BLaER1 treated with 17β-estradiol and CSF1 and Interleukin-3, amounts not matched to agents 10 nM and 100 nM (cell line): ENCODE results near the gene CNNM4.
A peak's percentile ranks its signal among the peaks of the same experiment; 100 is the strongest.

Source experiments
- H3K27ac ChIP-seq, 11 experiments: shearing (Covaris generic); formaldehyde crosslinking; 2 replicates each; pipeline ENCODE4 v1.8.1; 2022
- H3K27me3 ChIP-seq, 11 experiments: shearing (Covaris generic); formaldehyde crosslinking; 2 replicates each; pipeline ENCODE4 v1.8.1; 2022
- H3K36me3 ChIP-seq, 11 experiments: shearing (Covaris generic); formaldehyde crosslinking; 2 replicates each; pipeline ENCODE4 v1.8.1; 2022
- H3K4me1 ChIP-seq, 10 experiments: shearing (Covaris generic); formaldehyde crosslinking; 2 replicates each; pipeline ENCODE4 v1.8.1; 2022
- H3K4me2 ChIP-seq, 11 experiments: shearing (Covaris generic); formaldehyde crosslinking; 2 replicates each; pipeline ENCODE4 v1.8.1; 2022
- H3K4me3 ChIP-seq, 10 experiments: shearing (Covaris generic); formaldehyde crosslinking; 2 replicates each; pipeline ENCODE4 v1.8.1; 2022
- H3K9ac ChIP-seq, 11 experiments: shearing (Covaris generic); formaldehyde crosslinking; 2 replicates each; pipeline ENCODE4 v1.8.1; 2022
- H3K9me3 ChIP-seq, 11 experiments: shearing (Covaris generic); formaldehyde crosslinking; replicated peaks in 1 of 11; 2 replicates each; pipeline ENCODE4 v1.8.1; 2022
- H4K20me1 ChIP-seq, 11 experiments: shearing (Covaris generic); formaldehyde crosslinking; 2 replicates each; pipeline ENCODE4 v1.8.1; 2022
- Cebpa-rat ChIP-seq, 11 experiments: shearing (Covaris generic); IDR thresholded peaks; 2 replicates each; pipeline ENCODE4 v1.8.1; 2022

The CNNM4 gene

GRCh38 chr2:96835830-96836229 lies 75.1 kb downstream of the CNNM4 start:
- Histone ChIP-seq H3K4me3 (no peak overlapping the region), H4K20me1 (peaks cover 0 to 62% (median 26%) of the 10 kb centered on the region in 11 experiments; a peak in 17 of 22 replicates), H3K9ac (no peak overlapping the region), H3K27ac (no peak overlapping the region), H3K27me3 (no peaks in the 10 kb centered on the region; a peak in 1 of 22 replicates), H3K4me1 (peaks cover 37 to 64% (median 60%) of the 10 kb centered on the region in 10 experiments), H3K4me2 (no peak overlapping the region), H3K9me3 (no peaks in the 10 kb centered on the region), H3K36me3 (peaks cover 10 to 58% (median 37%) of the 10 kb centered on the region in 11 experiments; a peak in 18 of 22 replicates)
- TF ChIP-seq Cebpa-rat (IDR thresholded peaks at IDR 0.05) = no peak

- H3K27me3 ChIP-seq = no peaks in the 10 kb centered on the region; a peak in 1 of 22 replicates
- peak overlapping the region in 1 of 11 experiments; percentile 91; a peak in 1 of 22 replicates for H3K4me2 ChIP-seq
- H3K4me1 ChIP-seq = peaks cover 32 to 51% (median 48%) of the 10 kb centered on the region in 10 experiments
- H3K36me3 ChIP-seq = peaks cover 0 to 47% (median 25%) of the 10 kb centered on the region in 11 experiments; a peak in 13 of 22 replicates
- H3K27ac ChIP-seq = no peak overlapping the region
- H3K4me3 ChIP-seq = no peak overlapping the region
- H4K20me1 ChIP-seq = peaks cover 0 to 50% (median 11%) of the 10 kb centered on the region in 11 experiments; a peak in 16 of 22 replicates
- no peak overlapping the region for H3K9ac ChIP-seq
- H3K9me3 ChIP-seq = no peaks in the 10 kb centered on the region
- no peak for TF ChIP-seq Cebpa-rat (IDR thresholded peaks at IDR 0.05)
These were observed 76.9 kb downstream of the CNNM4 start for GRCh38 chr2:96837575-96837974.

GRCh38 chr2:96838345-96839292 lies 77.9 kb downstream of the CNNM4 start:
- Histone ChIP-seq H3K36me3 (peaks cover 0 to 44% (median 25%) of the 10 kb centered on the region in 11 experiments; a peak in 13 of 22 replicates), H3K9ac (peak overlapping the region in 10 of 11 experiments; percentile 16 to 68 (median 40); a peak in 14 of 22 replicates), H3K4me3 (peak overlapping the region in 2 of 10 experiments; percentile 39 to 58; a peak in 4 of 20 replicates), H3K4me1 (peaks cover 21 to 48% (median 39%) of the 10 kb centered on the region in 10 experiments), H3K9me3 (no peaks in the 10 kb centered on the region), H3K27me3 (no peaks in the 10 kb centered on the region; a peak in 1 of 22 replicates), H4K20me1 (peaks cover 0 to 51% (median 8%) of the 10 kb centered on the region in 11 experiments; a peak in 15 of 22 replicates), H3K27ac (peak overlapping the region in 6 of 11 experiments; percentile 12 to 66 (median 56); a peak in 9 of 22 replicates), H3K4me2 (peak overlapping the region; percentile 77 to 97 (median 90))
- TF ChIP-seq Cebpa-rat (IDR thresholded peaks at IDR 0.05) = no peak

- no peak for TF ChIP-seq Cebpa-rat (IDR thresholded peaks at IDR 0.05)
- no peaks in the 10 kb centered on the region; a peak in 1 of 22 replicates for H3K27me3 ChIP-seq
- H3K27ac ChIP-seq = peak overlapping the region in 7 of 11 experiments; percentile 12 to 66 (median 54); a peak in 12 of 22 replicates
- peaks cover 0 to 45% (median 30%) of the 10 kb centered on the region in 11 experiments; a peak in 14 of 22 replicates for H3K36me3 ChIP-seq
- peaks cover 18 to 44% (median 35%) of the 10 kb centered on the region in 10 experiments for H3K4me1 ChIP-seq
- peak overlapping the region in 7 of 10 experiments; percentile 7 to 58 (median 39); a peak in 11 of 20 replicates for H3K4me3 ChIP-seq
- H3K9me3 ChIP-seq = no peaks in the 10 kb centered on the region
- H3K4me2 ChIP-seq = peak overlapping the region; percentile 77 to 97 (median 90)
- peak overlapping the region in 10 of 11 experiments; percentile 16 to 68 (median 40); a peak in 17 of 22 replicates for H3K9ac ChIP-seq
- peaks cover 0 to 57% (median 8%) of the 10 kb centered on the region in 11 experiments; a peak in 14 of 22 replicates for H4K20me1 ChIP-seq
These were observed 78.7 kb downstream of the CNNM4 start for GRCh38 chr2:96839293-96839874.

- Histone ChIP-seq H3K4me3 (peak overlapping the region in 4 of 10 experiments; percentile 23 to 58 (median 44); a peak in 4 of 20 replicates), H3K9ac (peak overlapping the region in 9 of 11 experiments; percentile 16 to 68 (median 41); a peak in 15 of 22 replicates), H3K4me2 (peak overlapping the region; percentile 77 to 97 (median 90)), H3K36me3 (peaks cover 0 to 44% (median 30%) of the 10 kb centered on the region in 11 experiments; a peak in 15 of 22 replicates), H3K4me1 (peaks cover 18 to 44% (median 35%) of the 10 kb centered on the region in 10 experiments), H3K27me3 (no peaks in the 10 kb centered on the region; a peak in 1 of 22 replicates), H3K9me3 (no peaks in the 10 kb centered on the region), H3K27ac (peak overlapping the region in 7 of 11 experiments; percentile 12 to 66 (median 54); a peak in 12 of 22 replicates), H4K20me1 (peaks cover 0 to 62% (median 8%) of the 10 kb centered on the region in 11 experiments; a peak in 14 of 22 replicates)
- TF ChIP-seq Cebpa-rat (IDR thresholded peaks at IDR 0.05) = no peak
These were observed 79.5 kb downstream of the CNNM4 start for GRCh38 chr2:96839875-96840850.

- H4K20me1 ChIP-seq = peaks cover 0 to 62% (median 8%) of the 10 kb centered on the region in 11 experiments; a peak in 14 of 22 replicates
- peaks cover 0 to 4% (median 3%) of the 10 kb centered on the region in 11 experiments; a peak in 10 of 22 replicates for H3K27me3 ChIP-seq
- no peak overlapping the region for H3K9ac ChIP-seq
- H3K36me3 ChIP-seq = peaks cover 4 to 51% (median 36%) of the 10 kb centered on the region in 11 experiments; a peak in 19 of 22 replicates
- H3K27ac ChIP-seq = no peak overlapping the region
- H3K9me3 ChIP-seq = no peaks in the 10 kb centered on the region
- no peak overlapping the region for H3K4me3 ChIP-seq
- H3K4me2 ChIP-seq = no peak overlapping the region
- no peak for TF ChIP-seq Cebpa-rat (IDR thresholded peaks at IDR 0.05)
- H3K4me1 ChIP-seq = peaks cover 18 to 44% (median 35%) of the 10 kb centered on the region in 10 experiments
These were observed 81.2 kb downstream of the CNNM4 start for GRCh38 chr2:96841701-96842495.

- no peak overlapping the region for H3K9ac ChIP-seq
- no peak overlapping the region for H3K4me2 ChIP-seq
- peaks cover 0 to 4% (median 3%) of the 10 kb centered on the region in 11 experiments; a peak in 10 of 22 replicates for H3K27me3 ChIP-seq
- H3K4me1 ChIP-seq = peaks cover 18 to 45% (median 35%) of the 10 kb centered on the region in 10 experiments
- no peaks in the 10 kb centered on the region for H3K9me3 ChIP-seq
- peaks cover 0 to 58% (median 8%) of the 10 kb centered on the region in 11 experiments; a peak in 14 of 22 replicates for H4K20me1 ChIP-seq
- TF ChIP-seq Cebpa-rat (IDR thresholded peaks at IDR 0.05) = no peak
- H3K4me3 ChIP-seq = no peak overlapping the region
- H3K27ac ChIP-seq = no peak overlapping the region
- peaks cover 6 to 56% (median 42%) of the 10 kb centered on the region in 11 experiments; a peak in 20 of 22 replicates for H3K36me3 ChIP-seq
These were observed 81.9 kb downstream of the CNNM4 start for GRCh38 chr2:96842600-96842999.
